Neural progenitor cell (in vitro differentiated cells): Measurements from ENCODE around the gene TRPT1. TPM values are rescaled to one million over a fixed set of nuclear protein-coding genes. Genes with fewer than 3 reads are reported as not detected.
A peak's percentile ranks its signal among the peaks of the same experiment; 100 is the strongest.

Experiments used
- DNase-seq: peaks from one replicate; pipeline ENCODE4 v3.0.0-alpha.2; 2016; ENCODE audit warnings: low spot score
- H2AFZ ChIP-seq: fragments of 200-600 bp; sonication (generic); replicated peaks from 2 replicates; pipeline ENCODE4 v1.6.1; 2016; ENCODE audit warnings: antibody characterized with exemption
- H3F3A ChIP-seq: fragments of 200-600 bp; sonication (generic); 2 replicates; pipeline ENCODE4 v1.6.1; 2016; ENCODE audit warnings: antibody characterized with exemption, low read depth
- H3K27ac ChIP-seq: fragments of 200-600 bp; sonication (generic); 2 replicates; pipeline ENCODE4 v1.5.1; 2016; ENCODE audit warnings: mild to moderate bottlenecking
- H3K27me3 ChIP-seq: fragments of 200-600 bp; sonication (generic); 2 replicates; pipeline ENCODE4 v1.6.1; 2016; ENCODE audit warnings: mild to moderate bottlenecking, moderate library complexity
- H3K36me3 ChIP-seq: fragments of 200-600 bp; sonication (generic); 2 replicates; pipeline ENCODE4 v1.5.1; 2016
- H3K4me1 ChIP-seq: fragments of 200-600 bp; sonication (generic); 2 replicates; pipeline ENCODE4 v1.6.1; 2016; ENCODE audit warnings: mixed run types
- H3K4me2 ChIP-seq: fragments of 200-600 bp; sonication (generic); 2 replicates; pipeline ENCODE4 v1.6.1; 2016
- H3K4me3 ChIP-seq: fragments of 200-600 bp; sonication (generic); 2 replicates; pipeline ENCODE4 v1.5.1; 2016
- H3K79me2 ChIP-seq: fragments of 200-600 bp; sonication (generic); 2 replicates; pipeline ENCODE4 v1.6.1; 2016; ENCODE audit warnings: low read depth
- H3K9ac ChIP-seq: fragments of 200-600 bp; sonication (generic); 2 replicates; pipeline ENCODE4 v1.6.1; 2016
- H3K9me3 ChIP-seq: fragments of 200-600 bp; sonication (generic); 2 replicates; pipeline ENCODE4 v1.5.1; 2016; ENCODE audit warnings: low read depth
- H4K20me1 ChIP-seq: fragments of 200-600 bp; sonication (generic); 2 replicates; pipeline ENCODE4 v1.6.1; 2016; ENCODE audit warnings: low read depth
- H3K27ac Mint-ChIP-seq: 3 replicates; pipeline ENCODE4 v1.8.0; 2021; ENCODE audit warnings: mixed read lengths
- H3K27me3 Mint-ChIP-seq: 2 replicates; pipeline ENCODE4 v1.8.0; 2022; ENCODE audit warnings: low read depth, mild to moderate bottlenecking, inconsistent platforms, moderate library complexity, mixed read lengths; ENCODE audit not compliant: insufficient read depth
- H3K36me3 Mint-ChIP-seq: 3 replicates; pipeline ENCODE4 v1.8.0; 2021; ENCODE audit warnings: mixed read lengths
- H3K4me1 Mint-ChIP-seq: 3 replicates; pipeline ENCODE4 v1.8.0; 2021; ENCODE audit warnings: mixed read lengths
- H3K4me3 Mint-ChIP-seq: 3 replicates; pipeline ENCODE4 v1.8.0; 2021; ENCODE audit warnings: mild to moderate bottlenecking, moderate library complexity, mixed read lengths
- H3K9me3 Mint-ChIP-seq: 3 replicates; pipeline ENCODE4 v1.8.0; 2020; ENCODE audit warnings: mixed read lengths
- EZH2 ChIP-seq: fragments of 200-600 bp; sonication (generic); IDR thresholded peaks from 2 replicates; pipeline ENCODE4 v1.6.1; 2017; ENCODE audit warnings: antibody characterized with exemption, mild to moderate bottlenecking, moderate library complexity
- EZH2phosphoT487 ChIP-seq: fragments of 200-600 bp; sonication (generic); IDR thresholded peaks from 2 replicates; pipeline ENCODE4 v1.6.1; 2017; ENCODE audit warnings: antibody characterized with exemption
- total RNA-seq: library from RNA; depleted of rRNA; stranded (reverse); fragments of >200 nt; gene quantifications from 2 replicates; pipeline ENCODE4 v1.2.3, GENCODE V29; 2015; ENCODE audit warnings: low replicate concordance
- TF ChIP-seq, protein P1 (sequence below): fragments of 200-600 bp; sonication (generic); IDR thresholded peaks from 2 replicates; pipeline ENCODE4 v1.5.1; 2017; ENCODE audit warnings: antibody characterized with exemption, mild to moderate bottlenecking

The TRPT1 gene
- total RNA-seq, 1 donor from 2014 or later, result 17.5 TPM

DNA sequence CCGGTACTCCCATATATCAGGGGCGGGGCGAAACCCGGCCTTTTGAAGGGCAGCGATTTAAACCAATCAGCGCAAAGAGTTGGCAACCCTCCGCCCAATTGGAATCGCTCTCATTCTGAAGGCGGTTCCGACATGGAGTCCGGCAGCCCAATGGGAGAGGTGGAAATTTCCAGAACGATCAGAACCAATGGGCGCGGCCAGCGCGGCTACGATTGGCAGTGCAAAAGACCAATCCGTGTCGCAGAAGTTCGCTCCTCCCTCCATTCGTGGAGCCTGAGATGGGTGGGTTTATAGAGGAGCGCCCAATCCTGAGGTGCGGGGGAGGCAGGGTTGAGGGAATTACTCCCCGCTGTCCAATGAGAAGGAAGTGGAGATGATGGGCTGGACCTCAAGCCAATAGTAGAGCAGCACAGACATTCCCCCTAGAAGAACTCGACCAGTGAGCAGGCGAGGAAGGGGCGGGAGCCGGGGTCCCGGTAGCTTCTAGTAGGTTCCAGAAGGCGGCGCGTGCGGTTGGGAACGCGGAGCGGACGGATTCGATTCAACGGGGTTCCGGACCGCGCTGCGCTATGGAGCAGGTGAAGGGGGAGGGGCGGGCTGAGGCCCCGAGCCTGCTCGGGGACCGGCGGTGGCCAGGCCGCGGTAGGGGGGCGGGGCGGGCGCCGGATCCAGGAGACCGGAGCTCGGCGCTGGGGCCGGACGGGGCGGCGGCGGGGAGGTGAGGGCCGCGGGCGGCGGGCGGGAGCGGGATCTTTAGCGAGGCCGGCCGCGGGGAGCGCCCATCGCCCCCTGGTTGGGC, 40.1 kb downstream of the TRPT1 start, which contains the start of gene STIP1:
Gene STIP1 (plus strand): TSS at position 479 of the 799 bp plus-strand sequence. CDS start 91 bp downstream, at position 570.
- peak within 1 kb of the TSS; percentile 98 for H3K27ac Mint-ChIP-seq
- peaks cover 33% of the 10 kb centered on the region for H3F3A ChIP-seq
- H2AFZ ChIP-seq, result no peak within 1 kb of the TSS
- peaks cover 16% of the 10 kb centered on the region for H4K20me1 ChIP-seq
- peak within 1 kb of the TSS; percentile 99 for H3K4me3 Mint-ChIP-seq
- peaks cover 12% of the 10 kb centered on the region for H3K36me3 Mint-ChIP-seq
- H3K79me2 ChIP-seq, result peaks cover 29% of the 10 kb centered on the region
- H3K27me3 Mint-ChIP-seq, result peaks cover 11% of the 10 kb centered on the region
- H3K27ac ChIP-seq, result peak within 1 kb of the TSS; percentile 84
- H3K9ac ChIP-seq, result peak within 1 kb of the TSS; percentile 63
- peaks cover 9% of the 10 kb centered on the region for H3K4me1 ChIP-seq
- H3K36me3 ChIP-seq, result no peaks in the 10 kb centered on the region
- H3K27me3 ChIP-seq, result no peaks in the 10 kb centered on the region
- peaks cover 42% of the 10 kb centered on the region for H3K4me1 Mint-ChIP-seq
- H3K4me3 ChIP-seq, result peak within 1 kb of the TSS; percentile 62
- H3K4me2 ChIP-seq, result peak within 1 kb of the TSS; percentile 86
- TF ChIP-seq, protein P1, sequence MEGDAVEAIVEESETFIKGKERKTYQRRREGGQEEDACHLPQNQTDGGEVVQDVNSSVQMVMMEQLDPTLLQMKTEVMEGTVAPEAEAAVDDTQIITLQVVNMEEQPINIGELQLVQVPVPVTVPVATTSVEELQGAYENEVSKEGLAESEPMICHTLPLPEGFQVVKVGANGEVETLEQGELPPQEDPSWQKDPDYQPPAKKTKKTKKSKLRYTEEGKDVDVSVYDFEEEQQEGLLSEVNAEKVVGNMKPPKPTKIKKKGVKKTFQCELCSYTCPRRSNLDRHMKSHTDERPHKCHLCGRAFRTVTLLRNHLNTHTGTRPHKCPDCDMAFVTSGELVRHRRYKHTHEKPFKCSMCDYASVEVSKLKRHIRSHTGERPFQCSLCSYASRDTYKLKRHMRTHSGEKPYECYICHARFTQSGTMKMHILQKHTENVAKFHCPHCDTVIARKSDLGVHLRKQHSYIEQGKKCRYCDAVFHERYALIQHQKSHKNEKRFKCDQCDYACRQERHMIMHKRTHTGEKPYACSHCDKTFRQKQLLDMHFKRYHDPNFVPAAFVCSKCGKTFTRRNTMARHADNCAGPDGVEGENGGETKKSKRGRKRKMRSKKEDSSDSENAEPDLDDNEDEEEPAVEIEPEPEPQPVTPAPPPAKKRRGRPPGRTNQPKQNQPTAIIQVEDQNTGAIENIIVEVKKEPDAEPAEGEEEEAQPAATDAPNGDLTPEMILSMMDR, result peak; percentile 51
- TF ChIP-seq EZH2 (no peak), EZH2phosphoT487 (no peak)
- peak; percentile 100 for DNase-seq
- H3K9me3 ChIP-seq, result no peaks in the 10 kb centered on the region
- peaks cover 3% of the 10 kb centered on the region for H3K9me3 Mint-ChIP-seq

DNA sequence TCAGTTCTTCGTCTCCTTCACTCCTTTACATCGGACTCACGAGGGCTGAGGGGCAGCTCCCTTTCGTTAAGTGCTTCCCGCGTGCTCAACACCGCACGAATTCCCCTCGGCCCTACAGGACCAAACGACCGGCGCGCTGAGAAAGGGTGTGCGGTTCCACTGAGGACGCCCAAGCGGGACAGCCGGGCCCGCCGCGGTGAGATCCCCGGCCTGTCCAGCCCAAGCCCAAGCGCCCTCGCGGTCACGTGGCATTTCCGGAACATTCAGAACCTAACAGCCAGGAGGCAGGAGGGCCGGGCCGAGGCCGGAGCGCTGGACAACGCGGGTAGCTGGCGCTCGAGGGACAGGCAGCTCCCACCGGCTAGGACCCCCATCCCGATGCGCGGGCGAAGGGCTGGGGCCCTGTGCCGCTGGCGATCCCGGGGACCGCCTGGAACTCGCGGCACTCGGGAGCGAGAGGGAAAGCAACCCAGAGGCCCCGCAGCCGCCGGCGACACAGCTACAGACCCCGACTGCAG, 40.8 kb downstream of the TRPT1 start:
- peaks cover 42% of the 10 kb centered on the region for H3K4me1 Mint-ChIP-seq
- H3K27me3 ChIP-seq, result no peaks in the 10 kb centered on the region
- TF ChIP-seq EZH2, result no peak
- no peak for TF ChIP-seq EZH2phosphoT487
- TF ChIP-seq, protein P1, result peak; percentile 15
- H3K4me2 ChIP-seq, result peak overlapping the region; percentile 86
- peaks cover 3% of the 10 kb centered on the region for H3K9me3 Mint-ChIP-seq
- H3K79me2 ChIP-seq, result peaks cover 29% of the 10 kb centered on the region
- peaks cover 11% of the 10 kb centered on the region for H3K27me3 Mint-ChIP-seq
- peak overlapping the region; percentile 84 for H3K27ac ChIP-seq
- H3K9ac ChIP-seq, result peak overlapping the region; percentile 63
- peak overlapping the region; percentile 62 for H3K4me3 ChIP-seq
- H4K20me1 ChIP-seq, result peaks cover 19% of the 10 kb centered on the region
- peaks cover 9% of the 10 kb centered on the region for H3K4me1 ChIP-seq
- H2AFZ ChIP-seq, result no peak overlapping the region
- peak overlapping the region; percentile 98 for H3K27ac Mint-ChIP-seq
- no peaks in the 10 kb centered on the region for H3K36me3 ChIP-seq
- H3K36me3 Mint-ChIP-seq, result peaks cover 9% of the 10 kb centered on the region
- no peaks in the 10 kb centered on the region for H3K9me3 ChIP-seq
- no peak for DNase-seq
- peak overlapping the region; percentile 99 for H3K4me3 Mint-ChIP-seq
- H3F3A ChIP-seq, result peaks cover 33% of the 10 kb centered on the region

- TF ChIP-seq EZH2 (no peak), EZH2phosphoT487 (no peak)
- TF ChIP-seq, protein P1, result no peak
- H3K9me3 Mint-ChIP-seq, result peaks cover 3% of the 10 kb centered on the region
- no peak overlapping the region for H3K27ac ChIP-seq
- H3K4me2 ChIP-seq, result peak overlapping the region; percentile 86
- peaks cover 33% of the 10 kb centered on the region for H3F3A ChIP-seq
- H3K27ac Mint-ChIP-seq, result no peak overlapping the region
- no peaks in the 10 kb centered on the region for H3K27me3 ChIP-seq
- peaks cover 6% of the 10 kb centered on the region for H3K36me3 Mint-ChIP-seq
- H3K4me1 ChIP-seq, result peaks cover 9% of the 10 kb centered on the region
- H3K27me3 Mint-ChIP-seq, result peaks cover 11% of the 10 kb centered on the region
- H3K4me1 Mint-ChIP-seq, result peaks cover 38% of the 10 kb centered on the region
- no peak overlapping the region for H3K4me3 ChIP-seq
- H3K9ac ChIP-seq, result no peak overlapping the region
- DNase-seq, result no peak
- H3K9me3 ChIP-seq, result no peaks in the 10 kb centered on the region
- peaks cover 19% of the 10 kb centered on the region for H4K20me1 ChIP-seq
- peaks cover 29% of the 10 kb centered on the region for H3K79me2 ChIP-seq
- H2AFZ ChIP-seq, result no peak overlapping the region
- no peaks in the 10 kb centered on the region for H3K36me3 ChIP-seq
- H3K4me3 Mint-ChIP-seq, result peak overlapping the region; percentile 99
Observed at GRCh38 chr11:64183890-64184289, 42.1 kb downstream of the TRPT1 start.
